ENCODE data around the gene TJAP1. TPM values are rescaled to one million over a fixed set of nuclear protein-coding genes. Genes with fewer than 3 reads are reported as not detected.

Gene TJAP1
- total and polyA plus RNA-seq, 2 of the 8 experiments (the other 6 are each of a cell fraction or from before 2014, with no cell fraction given) = 30.7 to 40.4 TPM

- H3K27ac ChIP-seq (ENCODE audit: low read depth, low read length) = no peak overlapping the region
- ChIA-PET POLR2A (ENCODE audit: partially characterized antibody) (interaction anchor here (1.5 kb wide), 1 partner anchor 9 kb away, joined by 5 read pairs; the partner anchor contains the start of gene TJAP1), CTCF (ENCODE audit: partially characterized antibody) (interaction anchor here (1.3 to 32.9 kb wide), 3 partner anchors 11 to 32 kb away, joined by 3 to 536 read pairs (median 4); partner anchors contain the start of gene LRRC73)
- no peak overlapping the region for H2BK120ac ChIP-seq (replicated peaks; ENCODE audit: low read depth, low read length)
- no peak overlapping the region for H3K14ac ChIP-seq (ENCODE audit: insufficient read length)
- 94% methylated on average over 4 of the region's 4 CpGs; no CpG with 5 or more reads in 1 of the 2 experiments for WGBS, 2 experiments (ENCODE audit: extremely low coverage in 1 of 2, insufficient coverage in 1 of 2, insufficient read length in 1 of 2, insufficient replicate concordance in 2 of 2, low coverage in 1 of 2, low lambda C conversion rate in 2 of 2, missing lambda C conversion rate in 1 of 2)
- H3K23me2 ChIP-seq (ENCODE audit: low read depth, low read length) = no peaks in the 10 kb centered on the region
- no peak overlapping the region for H3K4ac ChIP-seq (replicated peaks; ENCODE audit: insufficient read length, low read depth, low read length)
- H3K27me3 ChIP-seq (replicated peaks in 1 of 4; ENCODE audit: control insufficient read depth in 3 of 4, extremely low read depth in 1 of 4, insufficient read depth in 3 of 4, low read length in 3 of 4) = no peaks in the 10 kb centered on the region
- H4K91ac ChIP-seq (replicated peaks; ENCODE audit: insufficient read length, low read length) = no peak overlapping the region
- no peak overlapping the region for H3K4me3 ChIP-seq (ENCODE audit: extremely low read depth in 1 of 4, insufficient read depth in 2 of 4, low read depth in 3 of 4, low read length in 4 of 4)
- no peak overlapping the region for H3K18ac ChIP-seq (ENCODE audit: extremely low read depth, low read length)
- H2AK5ac ChIP-seq (ENCODE audit: low read depth, low read length) = no peak overlapping the region
- H3K79me1 ChIP-seq (ENCODE audit: low read depth, low read length) = no peaks in the 10 kb centered on the region
- H2BK5ac ChIP-seq (ENCODE audit: low read depth, low read length) = no peak overlapping the region
- H3K4me2 ChIP-seq (ENCODE audit: insufficient read depth in 1 of 2, low read depth in 2 of 2, low read length in 2 of 2) = no peak overlapping the region
- no peaks in the 10 kb centered on the region for H3K9me3 ChIP-seq (ENCODE audit: insufficient read depth in 2 of 2, low read depth in 1 of 2, low read length in 1 of 2)
- no peaks in the 10 kb centered on the region for H3K79me2 ChIP-seq (ENCODE audit: control insufficient read depth in 1 of 2, insufficient read depth in 2 of 2, low read length in 2 of 2)
- no peaks in the 10 kb centered on the region for H3K36me3 ChIP-seq (ENCODE audit: control insufficient read depth in 2 of 4, insufficient read depth in 4 of 4, low read length in 3 of 4)
- no peak overlapping the region for H3K56ac ChIP-seq (replicated peaks; ENCODE audit: insufficient read length, low read depth, low read length)
- H2BK20ac ChIP-seq (ENCODE audit: low read length) = no peak overlapping the region
- FAIRE-seq (no peak), DNase-seq (ENCODE audit: low read depth in 1 of 2, low spot score in 2 of 2) (no peak)
- no peak overlapping the region for H3K23ac ChIP-seq (ENCODE audit: insufficient read length)
- H2AFZ ChIP-seq (ENCODE audit: low read length) = 0 out of 2 replicates have a peak overlapping the region, but pooled peaks have one; percentile 97
- no peaks in the 10 kb centered on the region for H4K20me1 ChIP-seq (replicated peaks in 1 of 2; ENCODE audit: control insufficient read depth in 1 of 2, insufficient read depth in 2 of 2, low read length in 2 of 2)
- no peak overlapping the region for H2BK15ac ChIP-seq (ENCODE audit: low read length)
- H2BK12ac ChIP-seq (ENCODE audit: low read depth, low read length) = no peak overlapping the region
- no peak overlapping the region for H3K9ac ChIP-seq (replicated peaks in 1 of 4; ENCODE audit: extremely low read depth in 1 of 4, low read depth in 3 of 4, low read length in 3 of 4)
- H3K4me1 ChIP-seq (replicated peaks in 1 of 4; ENCODE audit: control insufficient read depth in 3 of 4, insufficient read depth in 4 of 4, low read length in 3 of 4) = peaks cover 0 to 8% (median 5%) of the 10 kb centered on the region in 4 experiments; a peak in 4 of 7 replicates
- no peak overlapping the region for H4K8ac ChIP-seq (ENCODE audit: extremely low read depth, insufficient read depth, low read length)
- no peak overlapping the region for H4K5ac ChIP-seq (ENCODE audit: insufficient read length, low read depth, low read length)
- TF ChIP-seq BACH1 (IDR thresholded peaks at IDR 0.05; ENCODE audit: low read length) = no peak
- TF ChIP-seq ASH2L (IDR thresholded peaks at IDR 0.05; ENCODE audit: low read length) = no peak
- TF ChIP-seq CHD2 (IDR thresholded peaks at IDR 0.05; ENCODE audit: low read length) = no peak
- no peak for TF ChIP-seq GTF2F1 (IDR thresholded peaks at IDR 0.05; ENCODE audit: borderline replicate concordance, low read depth, low read length)
- no peak for TF ChIP-seq USF2 (IDR thresholded peaks at IDR 0.05; ENCODE audit: low read length)
- no peak for TF ChIP-seq SIRT6 (IDR thresholded peaks at IDR 0.05; ENCODE audit: low read length)
- TF ChIP-seq CBX5 (IDR thresholded peaks at IDR 0.05; ENCODE audit: low read depth, low read length) = no peak
- TF ChIP-seq TAF7 (optimal IDR thresholded peaks at IDR 0.05; ENCODE audit: borderline replicate concordance, low read depth, low read length) = no peak
- no peak for TF ChIP-seq SAP30 (IDR thresholded peaks at IDR 0.05; ENCODE audit: insufficient read depth, insufficient replicate concordance, low read length)
- TF ChIP-seq ATF2 (IDR thresholded peaks at IDR 0.05; ENCODE audit: low read length) = no peak
- no peak for TF ChIP-seq HDAC6 (IDR thresholded peaks at IDR 0.05; ENCODE audit: low read depth, low read length)
- no peak for TF ChIP-seq BCL11A (IDR thresholded peaks at IDR 0.05; ENCODE audit: low read depth in 2 of 2, low read length in 2 of 2)
Observed at GRCh38 chr6:43468240-43468639, 9.1 kb upstream of the TJAP1 start.

Data from H1 (cell line).